ENCODE data around the gene PCGF3. TPM values are rescaled to one million over a fixed set of nuclear protein-coding genes. Genes with fewer than 3 reads are reported as not detected.

Gene PCGF3
- total RNA-seq, 4 donors from 2014 or later = 40.0 to 57.6 (median 46.9) TPM

DNA sequence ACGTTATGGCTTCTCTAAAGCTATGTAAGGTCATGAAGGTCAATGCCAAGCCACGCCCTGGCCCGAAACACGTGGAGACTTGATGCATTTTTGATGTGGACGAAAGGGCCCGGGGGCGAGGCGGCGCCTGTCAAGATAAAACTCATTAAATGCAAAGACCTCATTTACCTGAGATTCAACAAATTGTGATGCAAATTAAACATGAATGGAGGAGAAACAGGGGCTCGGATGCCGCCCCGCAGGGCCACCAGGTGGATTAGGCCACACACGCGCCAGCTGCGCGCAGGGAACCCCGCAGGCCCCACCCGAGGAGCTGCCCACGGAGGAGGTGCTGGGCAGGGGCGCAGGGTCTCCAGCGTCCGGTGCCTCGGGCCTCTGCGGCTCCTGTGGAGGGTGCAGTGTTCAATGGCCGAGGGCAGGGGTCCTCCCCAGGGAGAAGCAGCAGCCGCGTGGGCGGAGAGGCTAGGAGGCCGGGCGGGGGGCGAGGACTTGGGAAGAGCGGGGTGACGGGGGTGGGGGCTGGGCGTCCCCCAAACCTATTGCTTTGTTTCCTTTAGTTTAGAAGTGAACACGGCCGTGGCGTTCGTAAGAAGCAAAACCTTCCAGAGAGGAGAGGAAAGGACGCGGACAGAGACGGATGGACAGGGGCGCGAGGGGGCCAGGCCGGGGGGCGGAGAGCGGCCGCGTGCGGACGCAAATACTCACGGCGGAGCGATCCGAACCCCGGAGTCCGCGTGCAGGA, 79.9 kb downstream of the PCGF3 start:
- H3K27ac ChIP-seq = peak overlapping the region in 3 of 4 donors; percentile 15 to 81 (median 80)
- H3K4me1 ChIP-seq = peaks cover 36 to 75% (median 41%) of the 10 kb centered on the region in 3 donors
- H3K9me3 ChIP-seq = no peaks in the 10 kb centered on the region
- DNase-seq = no peak
- intact Hi-C loops (cut with DNase I) = no loop called here
- H3K36me3 ChIP-seq = no peaks in the 10 kb centered on the region
- peak overlapping the region; percentile 24 to 68 (median 44) for H3K4me3 ChIP-seq
- TF ChIP-seq CTCF (IDR thresholded peaks at IDR 0.05) = no peak
- no peak for TF ChIP-seq POLR2A (IDR thresholded peaks at IDR 0.05)
- WGBS, 2 donors = 15 to 34% methylated on average over 20 to 23 of the region's 57 CpGs
- H3K27me3 ChIP-seq = peaks cover 0 to 61% (median 9%) of the 10 kb centered on the region in 4 donors

GRCh38 chr4:786074-786741, 80.6 kb downstream of the PCGF3 start:
- WGBS, 2 donors = 0 to 8% methylated on average over 3 to 9 of the region's 72 CpGs
- TF ChIP-seq CTCF (IDR thresholded peaks at IDR 0.05) (no peak), POLR2A (IDR thresholded peaks at IDR 0.05) (no peak)
- no peak for DNase-seq
- Histone ChIP-seq H3K4me1 (peaks cover 32 to 68% (median 36%) of the 10 kb centered on the region in 3 donors), H3K9me3 (no peaks in the 10 kb centered on the region), H3K4me3 (peak overlapping the region; percentile 24 to 68 (median 44)), H3K27me3 (peaks cover 0 to 65% (median 9%) of the 10 kb centered on the region in 4 donors), H3K36me3 (no peaks in the 10 kb centered on the region), H3K27ac (peak overlapping the region; percentile 15 to 81 (median 74))
- intact Hi-C loops (cut with DNase I) = no loop called here

DNA sequence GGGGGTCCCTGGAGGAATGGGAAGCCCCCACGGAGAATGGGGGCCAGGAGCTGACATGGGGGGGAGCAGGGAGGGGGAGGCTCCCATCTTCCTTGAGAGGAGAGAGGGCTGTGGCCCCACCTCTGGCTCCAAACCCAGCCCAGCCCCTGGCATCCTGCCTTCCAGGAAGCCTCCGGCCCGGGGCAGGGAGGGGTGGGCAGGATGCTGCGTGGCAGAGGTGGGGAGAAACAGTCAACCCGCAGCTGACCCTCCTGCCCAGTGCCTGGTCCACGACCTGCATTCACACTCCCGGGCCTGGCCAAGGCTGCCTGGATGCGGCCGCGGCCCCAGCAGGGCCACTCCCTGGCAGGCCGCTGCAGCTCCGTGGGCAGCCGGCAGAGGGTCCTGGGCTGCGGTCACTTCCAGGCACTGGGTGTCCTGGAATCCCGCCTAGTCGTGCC, 81.2 kb downstream of the PCGF3 start:
- peaks cover 6 to 71% (median 10%) of the 10 kb centered on the region in 4 donors for H3K27me3 ChIP-seq
- peaks cover 34 to 75% (median 38%) of the 10 kb centered on the region in 3 donors for H3K4me1 ChIP-seq
- no peaks in the 10 kb centered on the region for H3K36me3 ChIP-seq
- DNase-seq = no peak
- WGBS, 2 donors = 0 to 73% methylated on average over 1 to 4 of the region's 16 CpGs
- no peaks in the 10 kb centered on the region for H3K9me3 ChIP-seq
- TF ChIP-seq POLR2A (IDR thresholded peaks at IDR 0.05) (no peak), CTCF (IDR thresholded peaks at IDR 0.05) (peak in 1 of 6 experiments; percentile 28)
- peak overlapping the region in 3 of 4 donors; percentile 34 to 68 (median 53) for H3K4me3 ChIP-seq
- peak overlapping the region; percentile 15 to 81 (median 74) for H3K27ac ChIP-seq
- intact Hi-C loops (cut with DNase I) = no loop called here

- TF ChIP-seq POLR2A (IDR thresholded peaks at IDR 0.05) (no peak), CTCF (IDR thresholded peaks at IDR 0.05) (no peak)
- intact Hi-C loops (cut with DNase I) = no loop called here
- no peak for DNase-seq
- H3K27me3 ChIP-seq = peaks cover 7 to 78% (median 13%) of the 10 kb centered on the region in 4 donors
- H3K4me3 ChIP-seq = peak overlapping the region in 1 of 4 donors; percentile 68
- H3K4me1 ChIP-seq = peaks cover 36 to 76% (median 38%) of the 10 kb centered on the region in 3 donors
- H3K27ac ChIP-seq = peak overlapping the region in 3 of 4 donors; percentile 25 to 81 (median 80)
- 75 to 79% methylated on average over 8 of the region's 16 CpGs for WGBS, 2 donors
- no peaks in the 10 kb centered on the region for H3K36me3 ChIP-seq
- no peaks in the 10 kb centered on the region for H3K9me3 ChIP-seq
Observed at GRCh38 chr4:787561-787981, 81.9 kb downstream of the PCGF3 start.
